Transverse colon (tissue), 3 donors: ENCODE results near the gene HTR2B.

Experiments used
- CTCF ChIP-seq, 5 experiments: fragments of 200-600 bp in 3 of 5; fragments of 450-650 bp in 2 of 5; sonication (generic) in 3 of 5; IDR thresholded peaks; 1 replicate in 2 of 5; 2 replicates in 3 of 5; pipeline ENCODE4 v1.5.1; 2016 to 2017; ENCODE audit warnings: antibody characterized with exemption in 5 of 5, inconsistent platforms in 3 of 5, mild to moderate bottlenecking in 2 of 5, moderate library complexity in 1 of 5
- POLR2A ChIP-seq: fragments of 450-650 bp; IDR thresholded peaks from one replicate; pipeline ENCODE4 v1.6.1; 2016; ENCODE audit warnings: antibody characterized with exemption, mild to moderate bottlenecking, moderate library complexity

- TF ChIP-seq CTCF (IDR thresholded peaks at IDR 0.05) (no peak), POLR2A (no peak)
Measured at GRCh38 chr2:231133365-231134099, 8.7 kb upstream of the HTR2B start.
